M059J (cell line): ENCODE measurements around the gene MMP15. TPM values are rescaled to one million over a fixed set of nuclear protein-coding genes. Genes with fewer than 3 reads are reported as not detected.
A peak's percentile ranks its signal among the peaks of the same experiment; 100 is the strongest.
"Not testable (repeated sequence)": the region's sequence is repeated elsewhere in the genome, so short reads cannot be mapped to it uniquely, and the experiment has no call there.

Experiments
- DNase-seq: peaks from one replicate; pipeline ENCODE4 v3.0.0-alpha.2; 2012; ENCODE audit warnings: low read depth
- total RNA-seq: library from RNA; depleted of rRNA; stranded (reverse); fragments of >200 nt; shearing (Covaris generic); gene quantifications from 2 replicates; pipeline ENCODE4 v1.2.3, GENCODE V29; 2014; rRNA removed

MMP15 gene
- total RNA-seq: 2.5 and 3.1 TPM in 2 replicates

DNA sequence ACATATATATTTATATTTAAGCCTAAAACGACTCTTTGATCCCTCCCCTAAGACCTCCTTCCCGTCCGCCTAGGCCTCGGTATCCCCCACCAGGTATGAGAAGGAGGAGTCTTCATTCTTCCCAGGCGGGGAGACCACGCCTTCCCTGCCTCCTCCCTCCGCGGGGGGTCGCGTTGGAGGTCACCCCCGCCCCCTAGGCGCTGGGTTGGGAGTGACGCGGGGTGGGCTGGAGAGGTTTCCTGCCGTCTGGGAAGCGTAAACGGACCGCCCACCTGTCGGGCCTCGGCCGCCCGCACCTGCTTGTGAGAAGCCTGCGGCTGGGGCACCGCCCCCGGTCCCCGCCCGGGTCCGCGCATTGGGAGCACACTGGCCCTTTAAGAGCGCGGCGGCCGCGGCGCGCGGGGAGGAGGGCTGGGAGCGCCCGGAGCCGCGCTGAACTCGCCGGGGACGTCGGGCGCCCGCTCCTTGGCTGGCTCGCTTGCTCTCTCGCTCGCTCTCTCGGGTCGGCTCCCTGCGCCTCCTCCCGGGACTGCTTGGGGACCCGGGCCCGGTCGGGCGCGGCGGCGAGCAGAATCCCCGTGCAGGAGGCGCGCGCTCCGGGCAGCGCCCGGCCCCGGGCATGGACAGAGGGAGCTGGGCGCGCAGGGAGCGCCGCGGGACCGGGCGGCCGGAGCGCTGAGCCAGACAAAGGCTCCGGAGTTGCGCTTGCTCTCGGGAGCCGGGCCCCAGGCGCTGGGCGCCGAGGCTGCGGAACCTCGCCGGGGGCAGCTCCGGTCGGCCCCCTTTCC, at the start of gene MMP15:
Gene MMP15 (plus strand): TSS at position 404 of the 788 bp plus-strand sequence. CDS start 597 bp downstream, outside the sequence.
- DNase-seq: peak; percentile 67

DNA sequence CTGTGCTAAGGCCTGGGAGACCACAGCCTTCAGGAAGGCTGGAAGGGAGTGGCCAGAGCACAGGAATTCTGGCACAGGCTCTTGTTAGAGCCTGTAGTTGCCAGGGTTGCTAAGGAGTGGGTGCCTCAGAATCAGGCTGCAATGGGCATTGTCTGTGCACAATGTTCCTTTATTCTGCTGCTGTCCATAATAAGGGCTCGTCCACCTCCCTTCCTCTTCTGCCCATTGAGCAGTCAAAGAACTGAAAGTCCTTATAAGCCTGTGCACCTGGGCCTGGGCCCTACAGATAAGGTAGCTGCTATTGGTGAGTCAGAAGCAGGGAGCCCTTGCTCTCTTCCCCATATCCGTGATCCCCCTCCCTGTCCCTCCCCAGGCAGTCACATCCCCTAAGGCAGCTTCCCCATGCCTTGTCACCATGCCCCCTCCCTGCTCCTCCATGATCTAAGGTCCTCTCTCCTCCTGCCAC, 49.2 kb upstream of the MMP15 start:
- DNase-seq: peak; percentile 28

DNA sequence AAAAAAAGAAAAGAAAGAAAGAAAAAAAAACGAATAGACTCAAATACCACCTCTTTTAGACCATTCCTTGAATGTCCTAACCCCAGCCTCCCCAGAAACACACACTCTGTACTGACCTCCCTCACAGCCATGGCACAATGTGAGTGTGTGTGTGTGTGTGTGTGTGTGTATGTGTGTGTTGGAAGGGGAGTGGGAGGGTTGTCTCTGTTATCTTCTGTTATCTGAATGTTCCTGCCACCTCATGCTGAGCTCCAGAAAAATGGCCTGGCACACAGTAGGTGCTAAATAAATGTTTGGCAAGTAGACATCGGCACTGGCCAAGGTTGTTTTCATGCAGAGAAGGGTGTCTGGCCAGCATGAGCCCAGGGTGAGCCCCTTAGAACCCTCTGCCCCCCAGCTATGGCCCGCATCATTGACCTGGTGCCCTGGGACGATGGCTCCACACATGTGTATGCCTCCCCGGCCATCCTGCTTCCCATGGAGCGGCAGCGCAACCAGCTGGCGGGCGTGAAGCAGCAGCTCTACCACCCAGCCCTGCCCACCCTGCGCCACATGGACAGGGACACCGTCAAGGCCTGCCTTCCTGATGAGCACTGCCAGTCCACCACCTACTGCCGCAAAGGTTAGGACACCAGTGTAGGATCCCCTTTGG, 48.0 kb upstream of the MMP15 start:
- no peak for DNase-seq

DNA sequence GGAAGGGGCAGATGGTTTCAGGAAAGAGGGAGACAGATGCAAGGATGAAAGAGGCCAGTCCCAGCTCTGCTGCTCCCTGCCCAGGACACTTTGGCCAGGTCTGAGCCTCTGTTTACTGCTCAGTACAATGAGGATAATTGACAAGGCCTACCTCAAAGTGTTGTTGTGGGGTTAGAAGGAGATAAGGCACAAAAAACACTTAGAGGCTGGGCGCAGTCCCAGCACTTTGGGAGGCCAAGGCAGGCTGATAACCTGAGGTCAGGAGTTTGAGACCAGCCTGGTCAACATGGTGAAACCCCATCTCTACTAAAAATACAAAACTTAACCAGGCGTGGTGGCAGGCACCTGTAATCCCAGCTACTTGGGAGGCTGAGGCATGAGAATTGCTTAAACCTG, 47.5 kb upstream of the MMP15 start:
- not testable (repeated sequence) for DNase-seq

DNA sequence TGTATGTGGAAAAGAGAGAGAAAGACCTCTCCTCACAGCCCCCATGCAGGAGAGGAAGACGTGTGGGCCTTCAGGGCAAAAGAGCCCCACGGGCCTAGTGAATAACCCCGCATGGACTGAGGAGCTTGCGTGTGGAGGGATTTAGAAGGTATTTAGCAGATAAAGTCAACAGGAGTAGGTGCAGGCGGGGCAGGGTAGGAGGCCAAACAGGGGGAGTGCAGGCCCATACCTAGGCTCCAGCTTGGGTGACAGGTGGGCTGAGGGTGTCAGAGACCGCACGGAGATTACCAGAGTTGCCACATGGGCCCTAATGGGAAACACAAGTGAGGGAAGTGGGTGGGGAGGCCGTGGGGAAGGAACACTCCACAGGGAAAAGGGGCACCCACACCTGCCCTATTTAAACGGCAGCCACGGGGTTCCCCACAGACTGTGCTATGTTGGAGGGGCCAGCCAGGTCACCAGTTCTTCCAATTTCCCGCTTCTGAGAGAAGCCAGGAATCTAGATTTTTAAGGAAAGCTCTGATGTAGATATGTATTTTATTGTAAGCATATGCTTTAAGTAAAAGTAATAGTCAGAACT, 46.5 kb upstream of the MMP15 start:
- DNase-seq: no peak

DNA sequence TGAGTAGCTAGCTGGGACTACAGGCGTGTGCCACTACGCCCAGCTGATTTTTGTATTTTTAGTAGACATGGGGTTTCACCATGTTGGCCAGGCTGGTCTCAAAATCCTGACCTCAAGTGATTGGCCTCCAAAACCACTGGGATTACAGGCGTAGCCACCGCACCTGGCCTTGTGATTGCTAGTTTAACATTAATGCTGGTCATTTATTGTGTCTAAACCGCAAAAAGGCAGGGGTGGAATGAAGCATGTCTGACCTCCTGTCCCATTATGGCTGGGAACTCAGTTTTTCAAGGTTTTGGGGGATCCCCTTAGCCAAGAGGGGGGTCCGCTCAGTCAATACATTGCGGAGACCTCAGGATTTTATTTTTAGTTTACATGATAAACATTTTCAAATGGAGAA, 43.9 kb upstream of the MMP15 start:
- DNase-seq: no peak

DNA sequence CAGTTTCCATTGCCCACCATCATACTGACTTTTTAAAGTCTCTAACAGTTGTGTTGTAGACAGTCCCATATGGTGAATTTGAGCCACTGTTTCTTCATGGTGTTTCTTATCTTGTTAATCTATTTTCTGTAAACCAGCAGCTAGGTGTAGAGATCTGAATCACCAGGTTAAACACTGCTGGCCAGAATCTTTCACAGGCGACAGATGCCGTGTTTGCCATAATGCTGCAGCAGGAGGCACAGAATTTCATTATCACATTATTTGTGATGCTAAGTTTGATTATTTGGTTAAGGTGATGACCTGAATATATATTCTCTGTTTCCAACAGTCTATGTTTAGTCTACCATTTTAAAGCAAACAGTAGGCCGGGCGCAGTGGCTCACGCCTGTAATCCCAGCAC, 43.2 kb upstream of the MMP15 start:
- DNase-seq: no peak

DNA sequence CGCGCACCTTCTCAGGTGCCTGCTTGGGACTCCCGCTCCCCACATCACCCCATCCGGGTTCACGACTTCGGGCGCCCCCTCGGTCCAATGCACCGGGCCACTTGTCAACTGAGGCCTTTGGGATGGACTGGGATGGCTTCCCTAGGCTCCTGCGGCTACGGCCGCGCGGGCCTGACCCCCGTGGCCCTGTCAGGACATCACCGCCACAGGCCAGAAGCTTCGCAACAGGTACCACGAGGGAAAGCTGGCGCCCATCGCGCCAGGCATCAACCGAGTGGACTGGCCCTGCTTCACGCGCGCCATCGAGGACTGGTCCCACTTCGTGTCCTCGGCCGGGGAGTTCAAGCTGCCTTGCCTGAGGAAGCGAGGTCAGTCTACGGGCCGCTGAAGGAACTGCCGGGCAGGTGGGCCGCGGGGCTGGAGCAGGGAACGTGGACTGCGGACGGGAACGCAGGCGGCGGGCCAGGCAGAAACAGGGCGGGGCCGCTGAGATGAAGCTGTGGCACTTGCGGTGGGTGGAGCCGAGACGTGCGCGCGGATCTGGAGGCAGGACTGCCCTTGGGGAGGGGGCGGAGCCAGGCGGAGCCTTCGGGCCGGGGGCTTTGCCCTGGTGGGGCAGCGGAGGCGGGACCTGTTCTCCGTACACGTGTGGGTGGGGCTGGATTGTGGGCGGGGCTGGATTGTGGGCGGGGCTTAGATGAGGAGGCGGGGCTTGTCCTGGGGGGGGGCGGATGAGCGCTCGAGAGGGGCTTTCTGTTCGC, 40.9 kb upstream of the MMP15 start:
- DNase-seq: peak; percentile 38

DNA sequence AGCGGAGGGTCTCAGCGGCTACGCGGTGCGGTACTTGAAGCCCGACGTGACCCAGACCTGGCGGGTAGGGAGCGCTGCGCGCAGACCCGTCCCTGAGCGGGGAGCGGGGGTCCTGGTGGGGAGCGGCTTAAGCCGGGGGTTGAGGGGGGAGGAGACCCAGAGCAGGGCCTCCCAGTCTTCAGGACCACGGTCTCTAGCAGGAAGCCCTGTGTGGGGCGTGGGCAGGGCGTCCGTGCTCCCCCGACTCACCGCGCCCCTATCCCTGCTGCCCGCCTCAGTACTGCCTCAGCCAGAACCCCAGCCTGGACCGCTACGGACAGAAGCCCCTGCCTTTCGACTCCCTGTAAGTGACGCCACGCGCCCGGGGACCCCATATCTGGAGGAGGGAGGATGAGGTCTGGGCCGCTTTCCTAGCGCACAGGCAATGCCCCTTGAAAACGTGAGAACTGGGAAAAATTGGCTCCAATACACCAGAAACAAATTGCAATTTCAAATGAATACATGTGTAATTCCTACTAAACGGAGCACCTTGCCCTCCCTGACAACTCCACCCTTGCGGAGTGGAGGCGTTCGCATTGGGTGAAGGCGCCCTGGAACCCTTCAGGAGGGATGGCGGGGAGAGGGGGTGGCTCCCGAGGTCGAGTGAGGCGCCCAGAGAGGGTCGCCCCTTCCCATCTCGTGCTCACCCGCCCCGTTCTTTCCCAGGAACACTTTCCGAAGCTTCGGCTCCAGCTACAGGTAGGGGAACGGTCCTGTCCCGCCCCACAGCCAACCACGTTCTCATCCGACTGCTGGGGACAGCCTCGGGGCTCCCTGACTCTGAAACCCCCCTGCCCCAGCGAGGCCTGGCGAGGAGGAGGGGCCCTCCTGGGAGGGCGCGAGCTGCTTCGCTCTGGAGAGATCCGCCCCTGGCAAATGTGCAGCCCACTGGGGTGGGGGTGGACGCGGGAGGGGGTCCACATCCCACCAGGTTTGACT, 40.1 kb upstream of the MMP15 start:
- no peak for DNase-seq

DNA sequence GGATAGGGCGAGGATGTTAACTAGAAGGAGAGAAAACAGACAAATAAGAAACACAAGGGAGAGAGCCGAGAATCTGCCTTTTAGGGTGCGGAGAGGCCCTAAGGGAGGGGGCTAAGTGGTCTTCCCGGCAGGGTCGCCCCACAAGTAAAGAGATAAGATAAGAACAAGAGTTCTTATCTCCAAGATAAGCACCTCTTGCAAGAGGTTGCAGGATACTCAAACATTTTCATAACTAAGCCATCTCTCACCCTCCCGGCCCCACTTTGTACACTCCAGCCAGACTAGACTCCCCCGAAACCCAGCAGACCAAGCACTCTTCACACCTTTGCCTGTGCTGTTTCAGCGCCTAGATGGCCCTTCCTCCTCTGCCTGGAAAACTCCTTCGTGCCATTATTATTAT, 39.4 kb upstream of the MMP15 start:
- no peak for DNase-seq

DNA sequence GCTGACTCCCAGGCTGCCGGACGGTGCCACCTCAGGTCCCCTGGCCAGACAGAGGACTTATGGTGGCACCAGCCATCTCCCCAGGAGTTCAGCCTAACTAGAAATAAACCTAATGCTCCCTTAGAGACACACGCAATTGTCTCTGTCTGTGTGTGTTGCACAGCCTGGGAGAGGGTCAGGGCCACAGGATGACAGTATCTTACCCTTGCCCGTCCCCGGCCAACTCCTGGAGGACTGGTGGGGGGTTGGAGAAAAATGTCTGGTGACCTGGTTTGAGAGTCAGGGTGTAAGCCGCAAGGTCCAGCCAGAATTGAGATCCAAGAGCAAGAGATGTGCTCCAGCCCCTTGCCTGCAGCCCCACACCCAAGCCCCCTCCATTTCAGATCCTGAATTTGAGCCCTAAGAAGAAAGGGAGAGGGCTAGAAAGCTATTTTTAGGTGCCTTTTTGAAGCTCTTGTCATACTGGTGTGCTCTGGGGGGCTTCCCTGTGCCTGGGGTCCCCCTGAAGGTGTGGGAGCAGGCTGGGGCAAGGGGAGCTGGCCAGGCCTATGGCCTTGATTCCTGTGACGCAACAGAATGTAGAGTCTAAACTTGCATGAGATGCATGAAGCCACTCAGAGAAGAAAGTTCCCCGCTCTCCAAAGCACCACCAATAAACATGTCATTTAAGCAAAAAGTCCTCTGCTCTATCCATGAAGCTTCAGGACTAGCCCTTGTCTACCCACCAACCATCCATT, 37.9 kb upstream of the MMP15 start:
- DNase-seq: no peak

DNA sequence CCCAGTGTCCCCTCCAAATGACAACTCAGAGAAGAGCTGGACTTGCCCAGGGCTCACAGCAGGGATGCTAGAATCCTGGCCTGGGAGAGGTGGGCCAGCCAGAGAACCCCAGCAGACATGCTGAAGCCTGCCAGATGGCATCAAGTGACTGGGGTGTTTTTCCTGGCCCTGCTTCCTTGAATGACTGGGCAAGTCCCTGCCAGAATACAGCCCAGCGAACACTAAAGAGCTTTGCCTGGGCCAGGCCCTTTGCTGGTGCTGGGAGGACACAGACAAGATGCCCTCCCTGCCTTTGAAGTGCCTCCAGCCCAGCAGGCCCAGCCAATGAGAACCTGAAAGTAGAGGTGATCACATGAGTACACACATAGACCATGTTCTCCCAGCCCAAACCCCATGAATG, 36.6 kb upstream of the MMP15 start:
- DNase-seq: no peak

DNA sequence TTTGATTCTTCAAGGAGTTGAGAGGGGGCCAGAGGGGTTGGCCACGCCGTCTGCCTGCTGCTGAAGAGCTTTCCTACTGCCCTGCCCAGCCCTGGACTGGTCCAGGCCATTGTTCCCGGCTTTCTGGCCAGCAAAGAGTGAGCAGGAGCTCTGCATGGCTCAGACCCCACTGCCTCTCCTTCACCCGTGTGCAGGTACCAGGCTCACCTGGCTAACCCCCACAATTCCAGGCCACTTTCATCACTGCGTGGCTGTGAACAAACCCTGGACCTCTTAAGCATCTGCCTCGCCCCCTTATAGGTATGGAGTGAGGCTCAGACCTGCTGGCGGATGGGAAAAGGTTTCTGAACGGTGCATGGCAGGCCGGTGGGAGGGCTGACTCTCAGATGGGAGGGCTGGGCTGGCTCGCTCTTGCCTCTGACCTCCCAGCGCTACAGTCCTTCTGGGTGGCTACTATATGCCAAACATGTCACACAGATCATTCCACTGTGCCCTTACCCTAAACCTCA, 33.9 kb upstream of the MMP15 start:
- no peak for DNase-seq

DNA sequence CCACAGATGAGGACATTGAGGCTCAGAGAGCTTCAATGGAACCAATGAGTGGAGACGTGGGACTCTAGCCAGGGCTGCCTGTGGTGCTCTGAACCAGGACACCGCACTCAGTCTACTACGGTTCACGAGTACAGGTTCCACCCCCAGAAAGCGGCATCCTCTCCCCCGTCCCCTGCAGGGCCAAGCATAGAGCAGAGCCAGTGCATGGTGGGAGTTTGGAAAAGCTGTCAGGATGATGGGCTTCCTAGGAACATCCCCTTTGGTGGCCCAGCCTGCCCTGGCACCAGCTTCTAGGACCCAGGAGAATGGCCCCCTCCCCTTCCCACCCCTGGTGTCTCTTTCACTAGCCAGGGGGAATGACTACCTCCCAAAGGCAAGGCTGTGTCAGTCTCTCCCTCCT, 33.5 kb upstream of the MMP15 start:
- no peak for DNase-seq

DNA sequence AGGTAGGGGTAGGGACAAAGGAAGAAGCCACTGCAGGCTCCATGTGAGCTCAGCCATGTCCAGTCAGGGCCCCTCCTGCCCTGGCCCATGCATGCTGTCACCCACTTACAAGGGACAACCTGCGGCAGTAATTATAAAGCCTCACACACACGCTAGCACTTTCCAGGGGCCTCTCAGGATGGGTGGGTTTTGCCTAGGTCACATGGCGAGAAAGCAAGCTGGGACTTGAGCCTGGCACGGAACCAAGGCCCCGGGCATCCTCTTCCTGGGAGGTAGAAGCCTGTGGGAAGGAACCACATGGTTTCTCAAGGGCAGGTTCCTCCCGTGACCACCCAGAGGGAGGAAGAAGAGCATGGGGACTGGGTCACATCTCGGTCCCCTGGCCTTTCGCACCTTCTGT, 32.1 kb upstream of the MMP15 start:
- DNase-seq: peak; percentile 29

DNA sequence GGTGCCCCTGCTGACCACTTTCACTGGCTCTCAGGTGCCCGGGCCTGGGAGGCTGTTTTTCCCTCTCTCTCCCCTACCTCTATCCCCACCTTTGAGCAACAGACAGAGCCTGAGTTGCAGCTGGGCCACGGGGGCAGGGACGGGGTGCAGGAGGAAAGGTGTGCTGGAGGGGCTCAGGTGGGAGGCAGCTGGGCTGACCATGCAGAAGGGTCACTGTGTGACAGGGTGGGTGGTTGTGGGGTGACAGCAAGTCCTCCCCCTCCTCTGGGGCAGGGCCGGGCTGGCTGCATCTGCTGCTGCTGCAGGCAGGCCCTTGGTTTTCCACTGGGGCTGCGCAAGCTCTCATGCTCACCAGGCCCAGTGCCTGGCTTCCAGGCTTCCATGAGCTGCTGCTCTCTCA, 31.7 kb upstream of the MMP15 start:
- no peak for DNase-seq

DNA sequence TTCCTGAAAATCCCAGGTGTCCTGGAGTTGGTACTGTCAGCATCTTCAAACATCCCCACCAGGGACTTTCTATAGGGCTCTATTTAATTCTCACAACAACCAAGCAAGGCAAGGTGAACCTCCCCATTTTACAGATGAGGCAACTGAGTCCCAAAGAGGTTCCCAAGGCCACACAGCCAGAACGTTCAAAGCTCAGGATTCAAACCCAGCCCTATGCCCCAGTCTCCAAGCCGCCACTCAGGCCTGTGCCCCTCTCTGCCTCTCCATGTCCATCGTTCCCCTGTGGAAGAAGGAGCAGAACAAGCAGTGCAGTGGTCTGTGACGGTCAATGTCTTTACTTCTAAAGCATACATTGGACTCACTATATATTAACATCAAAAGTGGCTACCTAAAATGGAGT, 31.2 kb upstream of the MMP15 start:
- no peak for DNase-seq

DNA sequence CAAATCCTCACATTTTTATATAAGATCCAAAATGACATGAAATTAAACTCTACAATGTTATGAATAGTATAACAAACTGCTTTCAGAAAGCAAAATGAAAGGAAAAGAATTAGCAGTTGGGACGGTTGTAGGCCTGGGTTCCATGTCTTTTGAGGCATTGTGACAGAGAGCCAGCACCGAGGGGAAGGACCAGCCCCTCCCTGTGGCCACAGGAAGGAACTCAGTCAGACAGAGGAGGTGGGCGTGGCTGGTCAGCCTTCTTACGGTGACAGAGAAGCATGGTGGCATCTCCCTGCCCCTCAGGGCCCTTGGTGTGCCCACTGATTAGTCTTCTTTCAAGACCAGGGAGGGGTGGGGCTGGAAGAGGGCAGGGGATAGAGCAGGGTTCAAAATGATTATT, 30.8 kb upstream of the MMP15 start:
- DNase-seq: peak; percentile 62

DNA sequence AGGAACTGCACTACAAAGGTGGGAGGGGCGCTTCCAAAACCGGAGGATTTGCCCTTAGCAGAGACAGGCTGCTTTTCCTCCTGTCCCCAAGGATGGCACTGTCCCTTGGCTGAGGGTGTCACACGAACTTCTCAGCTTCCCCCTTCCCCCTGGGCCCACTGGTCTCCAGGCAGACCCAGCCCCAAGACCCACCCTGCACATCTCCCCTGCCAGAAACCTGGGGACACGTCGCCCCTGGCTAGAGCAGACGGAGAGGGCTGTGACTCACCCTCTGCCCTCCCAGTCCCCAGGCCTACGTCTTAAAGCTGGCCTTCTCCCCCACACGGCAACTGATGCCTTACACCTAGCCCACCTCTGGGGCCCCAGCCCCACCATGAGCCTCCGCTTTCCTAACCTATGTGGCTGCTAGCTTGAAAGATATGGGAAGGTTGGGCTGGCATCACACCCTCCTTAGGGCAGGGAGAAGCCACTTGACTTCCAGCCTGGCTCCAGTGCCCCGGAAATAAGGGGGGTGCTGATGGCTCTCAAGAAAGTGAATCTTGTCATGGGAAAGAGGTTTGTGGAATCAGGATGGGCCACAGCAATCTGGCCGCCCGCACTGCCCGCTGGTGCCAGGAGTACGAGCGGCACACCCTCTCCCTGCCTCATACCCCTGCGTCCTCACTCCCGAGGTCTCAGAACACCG, 29.7 kb upstream of the MMP15 start:
- DNase-seq: no peak
